Erythroblast (primary cell): Measurements from ENCODE around the gene BRD4.

Experiments used
- GATA1 ChIP-seq: IDR thresholded peaks from 2 replicates; pipeline ENCODE4 v1.6.1; 2011; ENCODE audit warnings: low read depth, mild to moderate bottlenecking, control low read depth, low read length, moderate library complexity
- POLR2A ChIP-seq: IDR thresholded peaks from 2 replicates; pipeline ENCODE4 v1.6.1; 2011; ENCODE audit warnings: mild to moderate bottlenecking, low read length

DNA sequence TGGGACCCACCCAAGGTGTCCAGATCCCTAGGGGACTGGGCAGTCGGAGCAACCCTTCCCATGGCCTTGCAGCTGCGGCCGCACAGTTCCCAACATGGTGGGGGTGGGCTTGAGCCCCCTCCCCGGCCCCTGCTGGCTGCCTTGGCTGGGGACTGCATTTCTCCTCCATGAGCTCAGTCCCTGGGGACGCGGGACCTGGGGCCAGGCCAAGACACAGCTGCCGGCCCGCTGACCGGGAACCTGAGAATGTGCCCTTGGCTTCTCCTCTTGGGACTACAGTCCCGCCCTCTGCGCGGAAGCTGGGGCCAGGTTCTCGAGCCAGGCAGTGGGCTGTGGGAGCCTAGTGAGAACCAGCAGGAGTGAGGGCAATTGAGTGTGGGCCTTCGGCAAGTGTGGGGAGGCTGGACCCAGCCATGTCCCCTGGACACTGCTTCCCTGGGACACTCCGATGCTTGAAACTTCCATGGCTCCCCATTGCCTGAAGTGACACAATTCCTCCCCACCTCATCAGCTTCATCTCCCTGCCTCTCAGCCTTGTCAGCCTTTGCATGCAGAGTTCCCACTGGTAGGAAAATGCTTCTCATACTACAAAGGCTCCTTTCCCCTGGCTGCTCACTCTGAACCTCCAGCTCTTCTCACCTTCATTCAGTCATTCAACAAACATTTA, 118.5 kb downstream of the BRD4 start:
- TF ChIP-seq POLR2A (no peak), GATA1 (no peak)
